ENCODE results near the gene MVP.
"Not testable (repeated sequence)": the region's sequence is repeated elsewhere in the genome, so short reads cannot be mapped to it uniquely, and the experiment has no call there.

MVP gene

DNA sequence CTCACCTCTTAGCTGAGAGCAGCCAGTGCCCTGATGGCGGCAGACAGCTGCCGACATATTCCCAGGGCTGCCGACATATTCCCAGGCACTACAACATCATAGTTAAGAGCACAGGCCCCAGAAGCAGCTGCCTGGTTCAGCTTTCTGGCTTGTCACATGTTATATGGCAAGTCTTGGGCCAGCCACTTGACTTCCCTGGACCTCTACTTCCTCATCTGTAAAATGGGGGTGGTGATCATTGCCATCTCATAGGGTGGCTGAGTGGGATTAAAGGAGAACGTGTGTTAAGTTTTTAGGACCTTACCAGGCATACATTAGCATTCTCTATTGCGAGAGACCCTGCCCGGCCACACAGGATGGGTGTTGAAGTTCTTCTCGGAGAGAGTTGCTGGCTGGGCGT lies 23.7 kb downstream of the MVP start:
- no peak for DNase-seq (ENCODE audit: low read depth)

- no peak for DNase-seq (ENCODE audit: low read depth)
These were observed 24.5 kb downstream of the MVP start for GRCh38 chr16:29844575-29845331.

GRCh38 chr16:29845656-29846055 lies 25.4 kb downstream of the MVP start:
- no peak for DNase-seq (ENCODE audit: low read depth)

DNA sequence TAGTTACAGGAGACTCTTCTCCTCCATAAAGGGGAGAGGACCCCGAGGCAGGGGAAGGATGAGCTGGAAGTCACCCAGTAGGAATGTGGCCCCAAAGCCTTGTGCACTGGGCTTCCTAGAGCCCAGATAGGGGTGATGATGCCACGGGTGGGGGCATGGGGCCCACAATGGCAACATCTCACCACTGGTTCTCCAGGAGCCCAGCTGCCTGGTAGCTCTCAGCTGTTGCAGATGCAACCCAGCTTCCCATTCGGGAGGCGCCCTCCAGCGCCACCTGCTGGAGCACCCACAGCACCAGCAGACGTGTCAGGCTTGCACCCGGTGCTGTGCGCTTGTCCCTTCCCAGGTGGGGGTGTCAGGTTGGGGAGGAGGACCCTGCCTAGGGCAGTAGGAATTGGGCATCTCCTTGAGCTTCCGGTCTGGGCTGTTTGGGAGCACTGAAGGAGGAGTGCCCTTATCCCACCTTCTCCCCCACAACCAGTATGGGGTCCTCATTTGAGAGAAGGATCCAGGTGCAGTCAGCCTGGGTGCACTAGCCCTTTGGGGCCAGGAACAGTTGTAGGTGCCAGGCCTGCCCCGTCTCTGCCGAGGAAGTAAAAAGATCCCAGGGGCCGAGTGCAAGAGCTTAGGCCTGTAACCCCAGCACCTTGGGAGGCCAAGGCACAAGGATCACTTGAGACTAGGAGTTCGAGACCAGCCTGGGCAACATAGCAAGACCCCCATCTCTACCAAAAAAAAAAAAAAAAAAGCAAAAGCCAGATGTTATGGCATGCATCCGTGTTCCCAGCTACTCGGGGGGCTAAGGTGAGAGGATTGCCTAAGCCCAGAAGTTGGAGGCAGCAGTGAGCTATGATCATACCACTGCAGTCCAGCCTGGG lies 28.4 kb downstream of the MVP start:
- peak; percentile 67 for DNase-seq (ENCODE audit: low read depth)

- no peak for DNase-seq (ENCODE audit: low read depth)
These were observed 29.2 kb downstream of the MVP start for GRCh38 chr16:29849505-29849904.

GRCh38 chr16:29850998-29851397 lies 30.7 kb downstream of the MVP start:
- no peak for DNase-seq (ENCODE audit: low read depth)

DNA sequence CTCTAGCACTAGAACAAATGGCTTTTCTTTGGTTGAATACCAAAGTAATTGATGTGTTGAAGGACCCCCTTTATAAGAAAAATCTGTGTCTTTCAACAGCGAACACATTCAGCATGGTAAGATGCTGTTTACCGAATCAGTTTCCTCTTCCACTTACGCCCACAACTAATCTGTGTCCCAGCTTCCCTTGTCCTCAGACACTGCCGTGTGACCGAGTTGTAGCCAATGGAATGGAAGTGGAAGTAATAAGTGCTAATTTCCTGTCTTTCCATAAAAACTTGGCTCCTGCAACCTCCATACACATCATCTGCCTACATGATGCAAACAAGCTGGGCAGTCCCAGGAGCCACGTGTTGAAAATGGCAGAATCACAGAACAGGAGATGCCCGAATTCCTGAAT lies 32.4 kb downstream of the MVP start:
- no peak for DNase-seq (ENCODE audit: low read depth)

GRCh38 chr16:29854520-29855100 lies 34.3 kb downstream of the MVP start:
- no peak for DNase-seq (ENCODE audit: low read depth)

GRCh38 chr16:29857133-29857760 lies 37.0 kb downstream of the MVP start:
- DNase-seq (ENCODE audit: low read depth) = no peak

DNA sequence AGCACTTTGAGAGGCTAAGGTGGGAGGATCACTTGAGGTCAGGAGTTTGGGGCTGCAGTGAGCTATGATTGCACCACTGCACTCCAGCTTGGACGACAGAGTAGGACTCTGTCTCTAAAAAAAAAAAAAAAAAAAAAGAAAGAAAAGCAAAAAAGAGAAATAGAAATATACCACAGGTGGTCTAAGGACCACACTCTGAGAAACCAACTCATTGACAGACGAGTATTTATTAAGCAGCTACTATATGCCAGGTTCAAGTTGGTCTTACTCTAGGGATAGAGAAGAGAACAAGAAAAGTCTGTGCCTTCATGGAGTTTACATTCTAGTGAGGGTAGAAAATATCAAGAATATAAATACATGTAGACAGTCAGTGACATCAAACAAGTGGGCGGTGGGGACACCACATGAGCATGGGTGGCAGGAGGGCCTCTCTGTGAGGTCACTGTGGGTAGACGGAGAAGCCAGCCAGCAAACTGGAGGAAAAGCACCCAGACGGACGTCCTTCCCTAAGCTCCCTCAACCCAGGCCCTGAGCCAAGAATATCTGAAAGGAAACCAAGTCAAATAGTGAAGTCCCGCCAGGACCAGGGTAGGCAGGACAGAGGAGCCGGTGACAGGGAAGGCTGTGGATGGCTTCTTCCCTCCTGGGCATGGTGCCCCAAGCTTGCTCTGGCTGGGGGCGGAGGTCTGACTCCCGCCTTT lies 38.0 kb downstream of the MVP start:
- DNase-seq (ENCODE audit: low read depth) = no peak

GRCh38 chr16:29858974-29859373 lies 38.7 kb downstream of the MVP start:
- DNase-seq (ENCODE audit: low read depth) = no peak

- DNase-seq (ENCODE audit: low read depth) = no peak
These were observed 40.0 kb downstream of the MVP start for GRCh38 chr16:29860218-29860617.

DNA sequence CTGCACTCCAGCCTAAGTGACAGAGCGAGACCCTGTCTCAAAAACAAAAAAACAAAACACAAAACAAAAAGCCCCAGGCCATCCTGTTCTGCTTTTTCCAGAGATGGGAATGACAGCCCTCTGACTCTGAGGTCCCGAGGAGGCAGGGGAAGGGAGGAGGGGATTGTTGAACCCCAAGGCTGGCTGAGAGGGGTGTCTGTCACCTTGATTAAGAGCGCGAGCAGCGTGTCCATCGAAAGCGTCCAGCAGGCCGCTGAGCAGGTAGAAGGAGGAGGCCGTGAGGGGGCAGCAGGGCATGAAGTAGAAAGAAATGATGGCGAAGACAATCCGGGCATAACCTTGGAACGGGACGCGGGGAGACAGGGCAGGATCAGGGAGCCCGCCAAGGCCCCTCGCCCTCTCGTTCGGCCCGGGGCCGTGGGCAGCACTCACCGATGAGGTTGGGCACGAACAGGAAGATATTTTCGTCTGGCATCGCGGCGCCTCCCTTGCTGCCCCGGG lies 42.2 kb downstream of the MVP start:
- DNase-seq (ENCODE audit: low read depth) = no peak

- DNase-seq (ENCODE audit: low read depth) = peak; percentile 85
These were observed 42.8 kb downstream of the MVP start, which contains the start of gene CDIPT for GRCh38 chr16:29862884-29863668. Gene CDIPT, minus strand, starts transcription at chr16:29863226. Its CDS starts 369 bp downstream, at chr16:29862857.

DNA sequence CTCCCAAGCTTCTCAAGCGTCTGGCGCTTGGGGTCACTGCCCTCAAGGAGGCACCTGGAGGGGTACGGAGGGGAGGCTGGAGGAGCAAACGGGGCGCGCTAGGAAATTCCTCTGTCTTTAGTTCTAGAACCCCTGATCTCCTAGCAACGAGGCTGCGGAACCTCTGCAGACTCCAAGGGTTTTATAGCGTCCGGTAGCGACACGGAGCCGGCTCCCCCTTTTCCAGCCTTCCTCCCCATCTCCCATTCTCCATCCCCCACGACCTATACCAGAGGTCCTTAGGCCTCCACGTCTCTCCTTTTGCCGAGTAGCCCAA lies 43.4 kb downstream of the MVP start:
- no peak for DNase-seq (ENCODE audit: low read depth)

- DNase-seq (ENCODE audit: low read depth) = no peak
These were observed 43.9 kb downstream of the MVP start for GRCh38 chr16:29864205-29864604.

DNA sequence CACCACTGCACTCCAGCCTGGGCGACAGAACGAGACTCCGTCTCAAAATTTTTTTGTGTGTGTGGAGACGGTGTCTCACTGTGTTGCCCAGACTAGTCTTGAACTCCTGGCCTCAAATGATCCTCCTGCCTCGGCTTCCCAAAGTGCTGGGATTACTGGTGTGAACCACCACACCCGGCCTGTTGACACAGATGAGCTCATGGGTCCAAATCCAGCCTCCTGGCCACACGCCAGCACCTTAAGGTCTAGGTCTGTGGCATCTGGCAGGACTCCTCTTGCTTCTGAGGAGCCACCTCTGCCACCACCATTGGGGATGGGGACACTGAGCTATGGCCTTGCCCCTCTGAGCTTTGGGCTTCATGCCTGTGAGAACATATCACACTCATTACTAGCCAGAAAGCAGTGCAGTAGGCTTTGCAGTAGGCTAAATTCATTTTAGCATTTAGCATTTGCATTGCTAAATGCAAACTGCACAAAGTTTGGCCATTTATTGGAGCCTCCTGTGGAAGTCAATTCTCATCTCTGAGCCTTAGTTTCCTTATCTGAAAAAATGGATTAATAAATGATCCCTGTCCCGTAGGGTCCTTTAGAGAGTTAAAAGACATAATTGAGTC lies 48.2 kb downstream of the MVP start:
- DNase-seq (ENCODE audit: low read depth) = no peak

DNA sequence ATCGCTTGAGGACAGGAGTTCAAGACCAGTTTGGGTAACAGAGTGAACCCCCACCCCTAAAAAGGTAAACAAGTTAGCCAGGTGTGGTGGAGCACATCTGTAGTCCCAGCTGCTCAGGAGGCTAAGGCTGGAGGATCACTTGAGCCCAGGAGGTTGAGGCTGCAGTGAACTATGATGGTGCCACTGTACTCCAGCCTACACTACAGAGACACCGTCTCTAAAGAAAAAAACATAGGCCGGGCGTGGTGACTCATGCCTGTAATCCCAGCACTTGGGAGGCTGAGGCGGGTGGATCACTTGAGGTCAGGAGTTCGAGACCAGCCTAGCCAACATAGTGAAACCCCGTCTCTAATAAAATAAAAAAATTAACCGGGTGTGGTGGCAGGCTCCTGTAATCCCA lies 48.8 kb downstream of the MVP start:
- DNase-seq (ENCODE audit: low read depth) = not testable (repeated sequence)

DNA sequence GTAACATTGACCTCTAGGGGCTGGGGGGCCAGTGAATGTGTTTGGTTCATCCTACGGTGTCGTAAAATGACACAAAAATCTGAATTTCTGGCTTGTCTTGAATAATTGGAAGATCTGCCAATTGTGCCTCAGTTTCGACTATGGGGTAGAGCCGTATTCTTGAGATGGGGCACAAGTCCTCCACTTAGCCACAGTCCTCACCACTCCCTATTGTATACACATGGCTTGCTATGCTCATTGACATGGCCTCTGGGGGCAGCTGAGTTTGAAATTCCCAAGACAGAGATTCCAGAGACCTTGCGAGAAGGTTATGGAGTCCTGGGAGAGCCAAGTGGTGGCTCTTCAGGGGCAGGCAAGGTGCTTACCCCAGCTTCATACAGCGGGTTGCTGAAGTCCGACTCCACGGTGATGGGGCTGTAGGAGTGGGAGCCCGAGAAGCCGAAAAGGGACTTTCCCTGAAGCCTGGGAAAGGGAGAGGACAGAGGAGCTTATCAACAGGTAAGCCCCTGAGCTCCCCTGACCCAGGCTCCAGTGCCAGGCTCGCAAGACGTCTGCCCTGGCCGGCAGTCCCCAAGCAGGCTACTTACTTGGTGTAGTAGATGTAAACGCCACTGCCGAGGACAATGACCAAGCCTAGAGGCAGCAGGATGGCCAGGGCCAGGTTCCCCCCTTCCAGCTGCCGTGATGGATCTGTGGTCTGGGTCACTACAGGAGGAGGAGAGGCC lies 51.7 kb downstream of the MVP start:
- no peak for DNase-seq (ENCODE audit: low read depth)

- DNase-seq (ENCODE audit: low read depth) = no peak
These were observed 53.1 kb downstream of the MVP start for GRCh38 chr16:29873319-29873718.

Data from stimulated activated CD8-positive, alpha-beta memory T cell treated with anti-CD3 and anti-CD28 coated beads, Interleukin-12 subunit alpha, Interleukin-12 subunit beta, amount 100 ng/mL, for 1 hour (primary cell).